Astrocyte of the cerebellum (primary cell): ENCODE results near the gene ABTB2.

Experiments
- DNase-seq: peaks from one replicate; pipeline ENCODE4 v3.0.0-alpha.2; 2011; ENCODE audit warnings: low read depth
- H3K4me3 ChIP-seq: 2 replicates; pipeline ENCODE4 v1.5.1; 2011; ENCODE audit warnings: mild to moderate bottlenecking, low read depth, low read length, moderate library complexity
- in situ Hi-C: cut with HindIII; loops from 2 replicates; pipeline ENCODE4 v1.10.0; 2017; ENCODE audit warnings: low sequenced_read_pairs
- TF ChIP-seq, protein P1 (sequence below): IDR thresholded peaks from 2 replicates; pipeline ENCODE4 v1.5.1; 2012; ENCODE audit warnings: low read length, low read depth, moderate library complexity, mild to moderate bottlenecking; ENCODE audit errors: missing control alignments

The ABTB2 gene

DNA sequence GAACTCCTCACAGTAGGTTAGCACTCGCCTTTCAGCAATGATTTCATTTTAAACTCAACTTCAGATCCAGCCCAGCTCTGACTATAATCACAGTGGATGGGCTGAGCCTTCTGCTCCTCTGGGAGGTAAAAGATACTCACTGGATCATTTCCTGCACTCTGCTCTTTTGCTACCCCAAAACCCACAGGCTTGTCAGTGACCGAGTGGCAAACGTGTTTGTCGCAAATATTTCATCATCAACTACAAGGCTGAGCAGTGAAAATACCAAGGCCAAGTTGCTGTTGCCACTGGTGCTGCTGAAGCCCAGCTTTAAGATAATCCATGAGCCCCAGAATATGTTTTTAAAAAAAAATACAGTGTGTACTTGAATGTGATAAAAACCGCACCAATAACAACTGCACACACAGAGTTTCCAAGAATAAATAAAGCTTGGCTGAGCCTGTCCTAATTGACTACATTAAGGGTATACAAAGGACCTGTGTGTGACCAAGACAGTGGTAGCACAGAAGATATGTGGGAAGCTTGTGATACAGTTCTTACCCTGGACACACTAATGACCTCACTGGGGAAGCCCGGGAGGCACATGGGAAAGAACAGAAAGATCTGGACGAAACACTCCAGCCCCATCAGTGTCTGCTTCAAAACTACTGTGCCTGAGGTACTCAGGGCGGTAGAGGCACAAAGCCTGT, 41.3 kb downstream of the ABTB2 start:
- in situ Hi-C loops = no loop called here
- TF ChIP-seq, protein P1, sequence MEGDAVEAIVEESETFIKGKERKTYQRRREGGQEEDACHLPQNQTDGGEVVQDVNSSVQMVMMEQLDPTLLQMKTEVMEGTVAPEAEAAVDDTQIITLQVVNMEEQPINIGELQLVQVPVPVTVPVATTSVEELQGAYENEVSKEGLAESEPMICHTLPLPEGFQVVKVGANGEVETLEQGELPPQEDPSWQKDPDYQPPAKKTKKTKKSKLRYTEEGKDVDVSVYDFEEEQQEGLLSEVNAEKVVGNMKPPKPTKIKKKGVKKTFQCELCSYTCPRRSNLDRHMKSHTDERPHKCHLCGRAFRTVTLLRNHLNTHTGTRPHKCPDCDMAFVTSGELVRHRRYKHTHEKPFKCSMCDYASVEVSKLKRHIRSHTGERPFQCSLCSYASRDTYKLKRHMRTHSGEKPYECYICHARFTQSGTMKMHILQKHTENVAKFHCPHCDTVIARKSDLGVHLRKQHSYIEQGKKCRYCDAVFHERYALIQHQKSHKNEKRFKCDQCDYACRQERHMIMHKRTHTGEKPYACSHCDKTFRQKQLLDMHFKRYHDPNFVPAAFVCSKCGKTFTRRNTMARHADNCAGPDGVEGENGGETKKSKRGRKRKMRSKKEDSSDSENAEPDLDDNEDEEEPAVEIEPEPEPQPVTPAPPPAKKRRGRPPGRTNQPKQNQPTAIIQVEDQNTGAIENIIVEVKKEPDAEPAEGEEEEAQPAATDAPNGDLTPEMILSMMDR = no peak
- H3K4me3 ChIP-seq = no peak overlapping the region
- no peak for DNase-seq

DNA sequence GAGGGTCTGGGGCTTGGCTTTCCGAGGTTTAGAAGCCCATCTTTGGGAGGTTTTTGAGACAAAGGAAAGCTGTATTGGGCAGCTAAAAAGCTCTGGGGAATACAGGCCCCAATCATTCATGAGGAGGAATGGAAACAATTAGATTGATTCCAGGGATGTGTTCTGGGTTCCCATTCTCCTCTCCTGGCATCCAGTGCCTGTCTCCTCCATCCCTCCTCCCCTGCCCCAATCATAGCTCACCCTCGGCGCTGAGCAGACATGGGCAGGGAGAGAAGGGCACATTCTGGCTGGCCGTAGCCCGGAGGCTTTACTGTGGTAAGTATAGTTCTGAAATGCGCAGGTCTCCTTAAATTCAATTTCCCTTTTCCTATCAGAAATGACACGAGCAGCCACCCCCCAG, 42.4 kb downstream of the ABTB2 start:
- TF ChIP-seq, protein P1 = no peak
- H3K4me3 ChIP-seq = no peak overlapping the region
- in situ Hi-C loops = no loop called here
- no peak for DNase-seq

DNA sequence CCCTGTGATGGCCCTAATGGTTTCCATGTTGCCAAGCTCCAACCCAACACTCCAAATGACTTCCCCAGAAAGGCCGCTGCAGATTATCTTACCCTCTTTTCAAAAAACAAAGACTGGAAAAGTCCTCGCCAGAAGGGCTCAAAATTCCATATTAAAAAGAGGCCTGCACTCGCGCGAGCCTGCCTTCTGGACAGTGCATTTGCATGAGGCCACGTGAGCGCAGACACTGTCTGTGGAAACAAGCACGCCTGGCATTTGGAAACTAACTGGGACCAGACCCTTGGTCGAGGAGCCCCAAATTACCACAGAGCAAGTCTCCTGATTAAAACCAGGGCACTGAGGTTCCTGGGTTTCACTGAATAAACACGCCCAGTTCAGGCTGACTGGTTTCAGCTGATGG, 42.9 kb downstream of the ABTB2 start:
- H3K4me3 ChIP-seq = no peak overlapping the region
- TF ChIP-seq, protein P1 = no peak
- in situ Hi-C loops = no loop called here
- no peak for DNase-seq

DNA sequence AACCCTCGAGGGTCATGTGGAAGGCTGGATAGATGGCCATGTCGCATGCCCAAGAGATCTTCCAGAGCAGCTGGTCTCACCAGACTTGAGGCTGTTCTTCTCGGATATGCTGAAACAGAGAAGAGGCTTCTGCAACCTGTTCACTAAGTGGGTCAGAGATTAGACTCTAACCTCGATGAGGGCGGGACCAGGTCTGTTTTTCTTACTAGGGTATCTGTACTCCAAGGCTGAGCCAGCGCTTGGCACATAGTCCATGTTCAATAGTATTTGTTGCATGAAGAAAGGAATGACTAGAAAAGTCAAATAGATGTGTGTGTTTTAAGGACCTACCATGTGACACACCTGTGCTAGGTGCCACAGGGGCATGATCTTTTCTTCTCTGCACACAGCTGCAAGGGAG, 43.6 kb downstream of the ABTB2 start:
- TF ChIP-seq, protein P1 = no peak
- DNase-seq = no peak
- no peak overlapping the region for H3K4me3 ChIP-seq
- in situ Hi-C loops = no loop called here

DNA sequence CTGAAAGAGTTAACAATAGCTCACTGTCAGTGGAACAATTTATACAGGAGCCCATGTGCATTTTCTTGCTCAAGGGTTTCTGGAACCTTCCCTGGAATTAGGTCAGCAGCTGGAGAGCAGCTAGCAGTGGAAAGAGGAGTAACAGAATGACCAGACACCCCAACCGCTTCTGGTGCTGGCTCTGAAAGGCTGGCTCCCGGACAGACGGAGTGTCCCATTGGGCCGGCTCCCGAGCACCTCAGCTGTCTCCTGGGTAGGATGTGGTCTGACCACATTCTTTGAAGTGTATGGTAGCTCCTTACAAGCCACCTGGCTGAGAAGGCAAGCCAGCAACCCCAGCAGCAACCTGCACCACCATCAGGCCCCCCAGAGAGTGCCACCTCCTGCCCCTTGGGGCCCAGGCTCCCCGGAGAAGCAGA, 44.7 kb downstream of the ABTB2 start:
- in situ Hi-C loops = no loop called here
- TF ChIP-seq, protein P1 = no peak
- H3K4me3 ChIP-seq = no peak overlapping the region
- no peak for DNase-seq

DNA sequence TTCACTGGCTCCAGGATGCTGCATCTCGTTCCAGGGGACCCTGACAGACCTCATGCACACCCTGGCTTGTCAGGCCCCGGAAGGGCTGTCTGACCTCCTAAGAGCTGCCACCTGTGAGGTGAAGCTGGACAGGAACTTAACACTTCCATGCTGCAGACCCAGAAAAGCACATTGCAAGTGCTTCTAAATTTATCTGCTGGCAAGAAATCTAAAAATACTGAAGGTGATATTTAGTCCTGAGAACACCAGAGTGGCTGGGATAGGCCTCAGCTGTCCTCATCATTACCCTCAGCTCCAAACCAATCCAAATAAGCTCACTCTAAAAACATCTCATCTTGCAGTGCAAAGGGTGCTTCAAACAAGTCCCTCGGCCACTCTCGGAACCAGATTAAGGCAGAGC, 46.7 kb downstream of the ABTB2 start:
- in situ Hi-C loops = no loop called here
- TF ChIP-seq, protein P1 = no peak
- no peak overlapping the region for H3K4me3 ChIP-seq
- no peak for DNase-seq
